Endothelial cell (in vitro differentiated cells): ENCODE measurements around the gene SLC30A2. TPM values are rescaled to one million over a fixed set of nuclear protein-coding genes. Genes with fewer than 3 reads are reported as not detected.
A peak's percentile ranks its signal among the peaks of the same experiment; 100 is the strongest.

ENCODE experiments used
- DNase-seq: peaks from one replicate; pipeline ENCODE4 v3.0.0; 2021; ENCODE audit warnings: low spot score
- H3K27ac Mint-ChIP-seq: one replicate; pipeline ENCODE4 v1.8.0; 2021; ENCODE audit warnings: mixed read lengths, inconsistent platforms; ENCODE audit not compliant: unreplicated experiment
- H3K27me3 Mint-ChIP-seq: one replicate; pipeline ENCODE4 v1.8.0; 2021; ENCODE audit warnings: mild to moderate bottlenecking, moderate library complexity, mixed read lengths, inconsistent platforms; ENCODE audit not compliant: unreplicated experiment
- H3K36me3 Mint-ChIP-seq: one replicate; pipeline ENCODE4 v1.8.0; 2021; ENCODE audit warnings: mild to moderate bottlenecking, low read depth, mixed read lengths, inconsistent platforms; ENCODE audit not compliant: unreplicated experiment
- H3K4me1 Mint-ChIP-seq: one replicate; pipeline ENCODE4 v1.8.0; 2021; ENCODE audit warnings: mild to moderate bottlenecking, mixed read lengths, inconsistent platforms; ENCODE audit not compliant: unreplicated experiment
- H3K4me3 Mint-ChIP-seq: one replicate; pipeline ENCODE4 v1.8.0; 2021; ENCODE audit warnings: mild to moderate bottlenecking, mixed read lengths, inconsistent platforms; ENCODE audit not compliant: unreplicated experiment
- H3K9me3 Mint-ChIP-seq: one replicate; pipeline ENCODE4 v1.8.0; 2021; ENCODE audit warnings: mixed read lengths, inconsistent platforms; ENCODE audit not compliant: unreplicated experiment
- CTCF ChIP-seq: fragments of 200-600 bp; sonication (generic); IDR thresholded peaks from one replicate; pipeline ENCODE4 v1.5.0; 2021; ENCODE audit warnings: antibody characterized with exemption; ENCODE audit not compliant: unreplicated experiment
- total RNA-seq: library from RNA; stranded (reverse); fragmentation: NEBNext Ultra II Directional; extraction: Animal tissue kit (Norgen Biotek cat#: 25700); gene quantifications from one replicate; pipeline ENCODE4 v1.2.1, GENCODE V29; 2021; ENCODE audit not compliant: unreplicated experiment

SLC30A2 gene
- total RNA-seq, 1 donor from 2014 or later = not detected

GRCh38 chr1:26021647-26022403 is 24.1 kb downstream of the SLC30A2 start, which contains the start of gene EXTL1:
Gene EXTL1, plus strand, starts transcription at chr1:26021775. Its CDS starts 872 bp downstream, at chr1:26022647.
- no peak within 1 kb of the TSS for H3K27ac Mint-ChIP-seq
- TF ChIP-seq CTCF = no peak
- peak within 1 kb of the TSS; percentile 88 for H3K4me3 Mint-ChIP-seq
- H3K9me3 Mint-ChIP-seq = no peaks in the 10 kb centered on the region
- H3K27me3 Mint-ChIP-seq = no peaks in the 10 kb centered on the region
- H3K4me1 Mint-ChIP-seq = peaks cover 4% of the 10 kb centered on the region
- peak; percentile 57 for DNase-seq
- no peaks in the 10 kb centered on the region for H3K36me3 Mint-ChIP-seq

- Mint-ChIP-seq H3K4me3 (peak overlapping the region; percentile 88), H3K4me1 (peaks cover 4% of the 10 kb centered on the region), H3K9me3 (no peaks in the 10 kb centered on the region), H3K27me3 (no peaks in the 10 kb centered on the region), H3K27ac (no peak overlapping the region), H3K36me3 (no peaks in the 10 kb centered on the region)
- no peak for DNase-seq
- TF ChIP-seq CTCF = no peak
Observed at GRCh38 chr1:26020941-26021646, 24.8 kb downstream of the SLC30A2 start.

- Mint-ChIP-seq H3K27ac (no peak overlapping the region), H3K4me3 (peak overlapping the region; percentile 3), H3K36me3 (no peaks in the 10 kb centered on the region), H3K9me3 (no peaks in the 10 kb centered on the region), H3K4me1 (peaks cover 4% of the 10 kb centered on the region), H3K27me3 (no peaks in the 10 kb centered on the region)
- DNase-seq = no peak
- no peak for TF ChIP-seq CTCF
Observed at GRCh38 chr1:26020330-26020768, 25.6 kb downstream of the SLC30A2 start.

- H3K4me1 Mint-ChIP-seq = peaks cover 4% of the 10 kb centered on the region
- H3K27me3 Mint-ChIP-seq = no peaks in the 10 kb centered on the region
- DNase-seq = no peak
- no peaks in the 10 kb centered on the region for H3K36me3 Mint-ChIP-seq
- TF ChIP-seq CTCF = no peak
- no peaks in the 10 kb centered on the region for H3K9me3 Mint-ChIP-seq
- peak overlapping the region; percentile 3 for H3K4me3 Mint-ChIP-seq
- H3K27ac Mint-ChIP-seq = no peak overlapping the region
Observed at GRCh38 chr1:26019641-26020315, 26.1 kb downstream of the SLC30A2 start.
